Endothelial cell (in vitro differentiated cells): Measurements from ENCODE around the gene ARL16. TPM values are rescaled to one million over a fixed set of nuclear protein-coding genes. Genes with fewer than 3 reads are reported as not detected.
A peak's percentile ranks its signal among the peaks of the same experiment; 100 is the strongest.

Experiments
- DNase-seq: peaks from one replicate; pipeline ENCODE4 v3.0.0; 2021; ENCODE audit warnings: low spot score
- H3K27ac Mint-ChIP-seq: one replicate; pipeline ENCODE4 v1.8.0; 2021; ENCODE audit warnings: mixed read lengths, inconsistent platforms; ENCODE audit not compliant: unreplicated experiment
- H3K27me3 Mint-ChIP-seq: one replicate; pipeline ENCODE4 v1.8.0; 2021; ENCODE audit warnings: mild to moderate bottlenecking, moderate library complexity, mixed read lengths, inconsistent platforms; ENCODE audit not compliant: unreplicated experiment
- H3K36me3 Mint-ChIP-seq: one replicate; pipeline ENCODE4 v1.8.0; 2021; ENCODE audit warnings: mild to moderate bottlenecking, low read depth, mixed read lengths, inconsistent platforms; ENCODE audit not compliant: unreplicated experiment
- H3K4me1 Mint-ChIP-seq: one replicate; pipeline ENCODE4 v1.8.0; 2021; ENCODE audit warnings: mild to moderate bottlenecking, mixed read lengths, inconsistent platforms; ENCODE audit not compliant: unreplicated experiment
- H3K4me3 Mint-ChIP-seq: one replicate; pipeline ENCODE4 v1.8.0; 2021; ENCODE audit warnings: mild to moderate bottlenecking, mixed read lengths, inconsistent platforms; ENCODE audit not compliant: unreplicated experiment
- H3K9me3 Mint-ChIP-seq: one replicate; pipeline ENCODE4 v1.8.0; 2021; ENCODE audit warnings: mixed read lengths, inconsistent platforms; ENCODE audit not compliant: unreplicated experiment
- total RNA-seq: library from RNA; stranded (reverse); fragmentation: NEBNext Ultra II Directional; extraction: Animal tissue kit (Norgen Biotek cat#: 25700); gene quantifications from one replicate; pipeline ENCODE4 v1.2.1, GENCODE V29; 2021; ENCODE audit not compliant: unreplicated experiment
- TF ChIP-seq, protein P1 (sequence below): fragments of 200-600 bp; sonication (generic); IDR thresholded peaks from one replicate; pipeline ENCODE4 v1.5.0; 2021; ENCODE audit warnings: antibody characterized with exemption; ENCODE audit not compliant: unreplicated experiment

The ARL16 gene
- total RNA-seq, 1 donor from 2014 or later, result 54.0 TPM

- no peaks in the 10 kb centered on the region for H3K9me3 Mint-ChIP-seq
- peak overlapping the region; percentile 85 for H3K4me3 Mint-ChIP-seq
- H3K4me1 Mint-ChIP-seq, result peaks cover 13% of the 10 kb centered on the region
- H3K27ac Mint-ChIP-seq, result no peak overlapping the region
- no peak for DNase-seq
- H3K36me3 Mint-ChIP-seq, result peaks cover 24% of the 10 kb centered on the region
- TF ChIP-seq, protein P1, sequence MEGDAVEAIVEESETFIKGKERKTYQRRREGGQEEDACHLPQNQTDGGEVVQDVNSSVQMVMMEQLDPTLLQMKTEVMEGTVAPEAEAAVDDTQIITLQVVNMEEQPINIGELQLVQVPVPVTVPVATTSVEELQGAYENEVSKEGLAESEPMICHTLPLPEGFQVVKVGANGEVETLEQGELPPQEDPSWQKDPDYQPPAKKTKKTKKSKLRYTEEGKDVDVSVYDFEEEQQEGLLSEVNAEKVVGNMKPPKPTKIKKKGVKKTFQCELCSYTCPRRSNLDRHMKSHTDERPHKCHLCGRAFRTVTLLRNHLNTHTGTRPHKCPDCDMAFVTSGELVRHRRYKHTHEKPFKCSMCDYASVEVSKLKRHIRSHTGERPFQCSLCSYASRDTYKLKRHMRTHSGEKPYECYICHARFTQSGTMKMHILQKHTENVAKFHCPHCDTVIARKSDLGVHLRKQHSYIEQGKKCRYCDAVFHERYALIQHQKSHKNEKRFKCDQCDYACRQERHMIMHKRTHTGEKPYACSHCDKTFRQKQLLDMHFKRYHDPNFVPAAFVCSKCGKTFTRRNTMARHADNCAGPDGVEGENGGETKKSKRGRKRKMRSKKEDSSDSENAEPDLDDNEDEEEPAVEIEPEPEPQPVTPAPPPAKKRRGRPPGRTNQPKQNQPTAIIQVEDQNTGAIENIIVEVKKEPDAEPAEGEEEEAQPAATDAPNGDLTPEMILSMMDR, result no peak
- peaks cover 11% of the 10 kb centered on the region for H3K27me3 Mint-ChIP-seq
Measured at GRCh38 chr17:81703747-81704654, 20.4 kb upstream of the ARL16 start.

DNA sequence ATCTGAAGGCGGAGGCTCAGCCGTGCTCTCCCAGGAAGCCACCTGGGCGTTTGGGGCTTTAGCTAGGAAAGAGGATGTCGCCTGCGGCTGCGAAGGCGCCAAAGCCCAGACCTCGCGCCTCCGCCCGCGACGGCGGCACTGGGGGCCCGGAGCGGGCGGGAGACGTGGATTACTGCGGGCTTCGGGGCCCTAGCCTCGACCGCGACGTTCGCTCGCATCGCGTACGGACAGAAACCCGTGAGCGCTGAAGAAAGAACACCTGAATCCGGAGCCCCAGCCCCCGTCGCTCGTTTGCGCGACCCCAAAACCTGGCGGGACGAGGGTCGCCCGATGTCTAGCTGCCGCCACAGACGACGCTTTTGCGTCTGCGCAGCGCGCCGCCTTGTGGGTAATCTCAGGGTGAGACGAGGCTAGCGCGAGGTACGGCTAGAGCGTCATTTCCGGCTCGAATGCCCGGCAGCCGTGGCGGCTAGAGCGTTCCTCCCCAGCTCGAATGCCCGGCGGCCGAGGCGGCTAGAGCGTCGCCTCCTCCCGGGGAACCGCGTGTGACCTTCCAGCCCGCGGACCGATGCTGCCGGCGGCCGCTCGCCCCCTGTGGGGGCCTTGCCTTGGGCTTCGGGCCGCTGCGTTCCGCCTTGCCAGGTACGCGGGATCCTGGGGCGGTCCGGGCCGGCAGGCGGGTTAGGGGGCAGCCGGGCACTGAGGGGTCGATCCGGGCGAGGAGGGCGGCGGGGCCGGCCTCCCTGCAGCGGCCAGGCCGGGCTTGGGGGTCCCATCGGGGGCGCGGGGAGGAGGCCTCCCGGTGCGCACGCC lies 19.5 kb upstream of the ARL16 start, which contains the start of gene MRPL12:
Gene MRPL12, plus strand, starts transcription at position 434 of the 813 bp plus-strand sequence. Its CDS starts 135 bp downstream, at position 569.
- H3K9me3 Mint-ChIP-seq, result no peaks in the 10 kb centered on the region
- H3K27me3 Mint-ChIP-seq, result peaks cover 11% of the 10 kb centered on the region
- H3K36me3 Mint-ChIP-seq, result peaks cover 26% of the 10 kb centered on the region
- TF ChIP-seq, protein P1, result no peak
- peaks cover 11% of the 10 kb centered on the region for H3K4me1 Mint-ChIP-seq
- DNase-seq, result peak; percentile 91
- peak within 1 kb of the TSS; percentile 86 for H3K27ac Mint-ChIP-seq
- peak within 1 kb of the TSS; percentile 94 for H3K4me3 Mint-ChIP-seq

DNA sequence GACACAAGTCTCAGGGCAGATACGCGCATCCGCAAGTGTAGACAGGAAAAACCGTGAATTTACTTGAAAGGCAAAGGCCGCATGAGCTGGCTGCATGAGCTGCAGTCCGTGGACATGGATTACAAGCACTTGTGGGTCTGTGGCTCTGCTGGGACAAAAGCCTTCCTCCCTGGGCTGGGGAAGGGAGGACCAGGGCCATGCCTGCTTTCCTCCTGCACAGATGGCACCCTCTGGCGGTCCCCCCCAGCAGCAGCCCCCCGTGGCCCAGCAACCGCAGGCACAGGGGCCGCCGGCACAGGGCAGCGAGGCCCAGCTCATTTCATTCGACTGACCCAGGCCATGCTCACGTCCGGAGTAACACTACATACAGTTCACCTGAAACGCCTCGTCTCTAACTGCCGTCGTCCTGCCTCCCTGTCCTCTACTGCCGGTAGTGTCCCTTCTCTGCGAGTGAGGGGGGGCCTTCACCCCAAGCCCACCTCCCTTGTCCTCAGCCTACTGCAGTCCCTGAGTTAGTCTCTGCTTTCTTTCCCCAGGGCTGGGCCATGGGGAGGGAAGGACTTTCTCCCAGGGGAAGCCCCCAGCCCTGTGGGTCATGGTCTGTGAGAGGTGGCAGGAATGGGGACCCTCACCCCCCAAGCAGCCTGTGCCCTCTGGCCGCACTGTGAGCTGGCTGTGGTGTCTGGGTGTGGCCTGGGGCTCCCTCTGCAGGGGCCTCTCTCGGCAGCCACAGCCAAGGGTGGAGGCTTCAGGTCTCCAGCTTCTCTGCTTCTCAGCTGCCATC lies 17.9 kb upstream of the ARL16 start:
- TF ChIP-seq, protein P1, result no peak
- H3K27me3 Mint-ChIP-seq, result peaks cover 13% of the 10 kb centered on the region
- H3K9me3 Mint-ChIP-seq, result no peaks in the 10 kb centered on the region
- DNase-seq, result no peak
- peaks cover 11% of the 10 kb centered on the region for H3K4me1 Mint-ChIP-seq
- H3K27ac Mint-ChIP-seq, result no peak overlapping the region
- H3K4me3 Mint-ChIP-seq, result peak overlapping the region; percentile 62
- peaks cover 30% of the 10 kb centered on the region for H3K36me3 Mint-ChIP-seq

GRCh38 chr17:81700353-81701287 lies 17.0 kb upstream of the ARL16 start:
- Mint-ChIP-seq H3K27ac (no peak overlapping the region), H3K27me3 (peaks cover 7% of the 10 kb centered on the region), H3K4me1 (peaks cover 11% of the 10 kb centered on the region), H3K9me3 (no peaks in the 10 kb centered on the region), H3K36me3 (peaks cover 22% of the 10 kb centered on the region), H3K4me3 (peak overlapping the region; percentile 62)
- DNase-seq, result no peak
- TF ChIP-seq, protein P1, result no peak
